Measurements from ENCODE around the gene PPP2R5C. TPM values are rescaled to one million over a fixed set of nuclear protein-coding genes. Genes with fewer than 3 reads are reported as not detected.

Gene PPP2R5C
- total RNA-seq, 1 experiment from 2014 or later, result 80.3 TPM

- CTCF ChIA-PET, result no interaction called here
- intact Hi-C loops (cut with micrococcal nuclease; ENCODE audit: unreplicated experiment), result no loop called here
- Histone ChIP-seq H3K27ac (ENCODE audit: low read length) (no peak overlapping the region), H3K27me3 (ENCODE audit: control insufficient read depth, insufficient read depth, low read length) (no peaks in the 10 kb centered on the region), H3K4me1 (ENCODE audit: control insufficient read depth, insufficient read depth, low read length) (no peaks in the 10 kb centered on the region), H3K9me3 (ENCODE audit: control insufficient read depth, insufficient read depth, low read depth, low read length) (no peaks in the 10 kb centered on the region), H3K36me3 (ENCODE audit: control insufficient read depth, insufficient read depth, low read length) (no peaks in the 10 kb centered on the region), H3K4me3 (ENCODE audit: low read depth in 2 of 2, low read length in 2 of 2) (no peak overlapping the region)
- ATAC-seq (no peak), DNase-seq (ENCODE audit: low read depth, low spot score) (no peak)
- POLR2A ChIA-PET, result no interaction called here
- in situ Hi-C loops (cut with HindIII; ENCODE audit: low pct_unique_long_range_greater_than_20kb, low sequenced_read_pairs), result no loop called here
- no TSS peak for BruUV-seq (replicated peaks)
- TF ChIP-seq TCF7L2 (IDR thresholded peaks at IDR 0.05; ENCODE audit: low read depth, low read length) (no peak), CTCF (IDR thresholded peaks at IDR 0.05) (no peak), REST (IDR thresholded peaks at IDR 0.05; ENCODE audit: insufficient read depth in 1 of 2, low read depth in 2 of 2, low read length in 1 of 2) (no peak), SIN3A (IDR thresholded peaks at IDR 0.05; ENCODE audit: borderline replicate concordance, insufficient read depth, low read depth, low read length) (no peak), POLR2AphosphoS5 (IDR thresholded peaks at IDR 0.05; ENCODE audit: low read depth, low read length) (no peak)
Observed at GRCh38 chr14:101835566-101835965, 74.1 kb downstream of the PPP2R5C start.

GRCh38 chr14:101836135-101836534 is 74.6 kb downstream of the PPP2R5C start:
- TF ChIP-seq CTCF (IDR thresholded peaks at IDR 0.05), result no peak
- TF ChIP-seq SIN3A (IDR thresholded peaks at IDR 0.05; ENCODE audit: borderline replicate concordance, insufficient read depth, low read depth, low read length), result no peak
- TF ChIP-seq POLR2AphosphoS5 (IDR thresholded peaks at IDR 0.05; ENCODE audit: low read depth, low read length), result no peak
- TF ChIP-seq TCF7L2 (IDR thresholded peaks at IDR 0.05; ENCODE audit: low read depth, low read length), result no peak
- intact Hi-C loops (cut with micrococcal nuclease; ENCODE audit: unreplicated experiment) (no loop called here), in situ Hi-C loops (cut with HindIII; ENCODE audit: low pct_unique_long_range_greater_than_20kb, low sequenced_read_pairs) (no loop called here)
- Histone ChIP-seq H3K27me3 (ENCODE audit: control insufficient read depth, insufficient read depth, low read length) (no peaks in the 10 kb centered on the region), H3K4me3 (ENCODE audit: low read depth in 2 of 2, low read length in 2 of 2) (no peak overlapping the region), H3K36me3 (ENCODE audit: control insufficient read depth, insufficient read depth, low read length) (no peaks in the 10 kb centered on the region), H3K27ac (ENCODE audit: low read length) (no peak overlapping the region), H3K9me3 (ENCODE audit: control insufficient read depth, insufficient read depth, low read depth, low read length) (no peaks in the 10 kb centered on the region), H3K4me1 (ENCODE audit: control insufficient read depth, insufficient read depth, low read length) (no peaks in the 10 kb centered on the region)
- BruUV-seq (replicated peaks), result no TSS peak
- POLR2A ChIA-PET, result interaction anchor here (0.8 kb wide), 1 partner anchor 17 kb away, joined by 6 read pairs; no protein-coding TSS in a partner anchor
- CTCF ChIA-PET, result interaction anchor here (0.6 kb wide), 1 partner anchor 9 kb away, joined by 6 read pairs; no protein-coding TSS in a partner anchor
- DNase-seq (ENCODE audit: low read depth, low spot score) (no peak), ATAC-seq (no peak)
